ENCODE results near the gene NUP85.

The NUP85 gene

GRCh38 chr17:75208161-75208560, 2.7 kb downstream of the NUP85 start:
- H4K8ac ChIP-seq (ENCODE audit: low read length): no peak overlapping the region
- no peak overlapping the region for H3K9ac ChIP-seq (ENCODE audit: low read length)
- H3K36me3 ChIP-seq (ENCODE audit: control insufficient read depth in 1 of 2, insufficient read depth in 2 of 2, low read depth in 1 of 2, low read length in 2 of 2): peaks cover 20 to 38% of the 10 kb centered on the region in 2 experiments
- no peak overlapping the region for H3K4ac ChIP-seq (ENCODE audit: low read depth in 1 of 2, low read length in 2 of 2)
- no peak for DNase-seq
- H3K4me2 ChIP-seq (ENCODE audit: low read length, poor library complexity, severe bottlenecking): no peak overlapping the region
- no peak overlapping the region for H2BK15ac ChIP-seq (ENCODE audit: low read depth, poor library complexity, severe bottlenecking)
- no peak overlapping the region for H2AFZ ChIP-seq (ENCODE audit: low read depth, low read length)
- no peak overlapping the region for H3K27ac ChIP-seq (ENCODE audit: low read length, poor library complexity, severe bottlenecking)
- H2BK120ac ChIP-seq (ENCODE audit: low read depth, low read length): no peak overlapping the region
- no peak overlapping the region for H3K4me3 ChIP-seq (ENCODE audit: insufficient read depth in 1 of 2, low read depth in 1 of 2, low read length in 2 of 2)
- H3K9me3 ChIP-seq (ENCODE audit: control insufficient read depth, low read length): no peaks in the 10 kb centered on the region
- no peak overlapping the region for H3K14ac ChIP-seq (ENCODE audit: low read length in 2 of 2)
- H3K4me1 ChIP-seq (ENCODE audit: control insufficient read depth, insufficient read depth, low read depth, low read length): peaks cover 8% of the 10 kb centered on the region
- 97% methylated on average over 3 of the region's 9 CpGs for WGBS
- H2BK12ac ChIP-seq (ENCODE audit: low read length in 2 of 2): no peak overlapping the region
- H2BK5ac ChIP-seq (ENCODE audit: low read depth, low read length, poor library complexity, severe bottlenecking): no peak overlapping the region
- H3K23ac ChIP-seq (ENCODE audit: low read length in 2 of 2): no peak overlapping the region
- H3K18ac ChIP-seq (ENCODE audit: low read depth in 1 of 2, low read length in 2 of 2): no peak overlapping the region
- H3K79me1 ChIP-seq (replicated peaks; ENCODE audit: low read length, poor library complexity, severe bottlenecking): peaks cover 19% of the 10 kb centered on the region
- no peak overlapping the region for H2AK5ac ChIP-seq (ENCODE audit: low read length, severe bottlenecking)
- no peaks in the 10 kb centered on the region for H3K27me3 ChIP-seq (ENCODE audit: control insufficient read depth in 1 of 2, insufficient read depth in 1 of 2, low read length in 2 of 2)
- no peak overlapping the region for H4K91ac ChIP-seq (ENCODE audit: low read length)

DNA sequence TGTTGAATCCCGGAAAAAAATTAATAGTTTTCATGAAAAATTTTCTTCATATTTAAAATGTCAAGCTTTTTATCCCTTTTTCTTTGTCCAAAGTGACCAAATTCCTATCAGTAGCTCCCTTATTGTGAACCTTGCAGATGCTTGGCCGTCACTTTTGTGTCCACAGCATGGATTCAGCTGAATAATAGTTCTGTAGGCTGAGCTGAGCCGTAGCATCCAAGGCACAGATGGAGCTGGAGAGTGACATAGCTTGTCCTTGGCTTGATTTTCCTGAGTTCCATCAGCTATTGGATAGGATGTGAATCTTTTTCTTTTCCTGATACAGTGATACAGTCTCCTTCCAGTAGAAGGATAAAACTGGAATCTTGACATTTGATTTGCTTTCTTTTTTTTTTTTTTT, 3.6 kb downstream of the NUP85 start:
- DNase-seq: no peak
- H3K4me2 ChIP-seq (ENCODE audit: low read length, poor library complexity, severe bottlenecking): no peak overlapping the region
- peaks cover 8% of the 10 kb centered on the region for H3K4me1 ChIP-seq (ENCODE audit: control insufficient read depth, insufficient read depth, low read depth, low read length)
- H2BK12ac ChIP-seq (ENCODE audit: low read length in 2 of 2): no peak overlapping the region
- H3K4ac ChIP-seq (ENCODE audit: low read depth in 1 of 2, low read length in 2 of 2): no peak overlapping the region
- H2AK5ac ChIP-seq (ENCODE audit: low read length, severe bottlenecking): no peak overlapping the region
- H4K91ac ChIP-seq (ENCODE audit: low read length): no peak overlapping the region
- 96% methylated on average over 2 of the region's 3 CpGs for WGBS
- no peak overlapping the region for H2BK5ac ChIP-seq (ENCODE audit: low read depth, low read length, poor library complexity, severe bottlenecking)
- H3K79me1 ChIP-seq (replicated peaks; ENCODE audit: low read length, poor library complexity, severe bottlenecking): peaks cover 19% of the 10 kb centered on the region
- no peak overlapping the region for H3K23ac ChIP-seq (ENCODE audit: low read length in 2 of 2)
- H2AFZ ChIP-seq (ENCODE audit: low read depth, low read length): no peak overlapping the region
- no peak overlapping the region for H2BK120ac ChIP-seq (ENCODE audit: low read depth, low read length)
- H3K9ac ChIP-seq (ENCODE audit: low read length): no peak overlapping the region
- no peaks in the 10 kb centered on the region for H3K27me3 ChIP-seq (ENCODE audit: control insufficient read depth in 1 of 2, insufficient read depth in 1 of 2, low read length in 2 of 2)
- H3K14ac ChIP-seq (ENCODE audit: low read length in 2 of 2): no peak overlapping the region
- peaks cover 26 to 45% of the 10 kb centered on the region in 2 experiments for H3K36me3 ChIP-seq (ENCODE audit: control insufficient read depth in 1 of 2, insufficient read depth in 2 of 2, low read depth in 1 of 2, low read length in 2 of 2)
- no peak overlapping the region for H3K27ac ChIP-seq (ENCODE audit: low read length, poor library complexity, severe bottlenecking)
- H3K18ac ChIP-seq (ENCODE audit: low read depth in 1 of 2, low read length in 2 of 2): no peak overlapping the region
- H3K9me3 ChIP-seq (ENCODE audit: control insufficient read depth, low read length): no peaks in the 10 kb centered on the region
- H2BK15ac ChIP-seq (ENCODE audit: low read depth, poor library complexity, severe bottlenecking): no peak overlapping the region
- H3K4me3 ChIP-seq (ENCODE audit: insufficient read depth in 1 of 2, low read depth in 1 of 2, low read length in 2 of 2): no peak overlapping the region
- no peak overlapping the region for H4K8ac ChIP-seq (ENCODE audit: low read length)

- no peaks in the 10 kb centered on the region for H3K27me3 ChIP-seq (ENCODE audit: control insufficient read depth in 1 of 2, insufficient read depth in 1 of 2, low read length in 2 of 2)
- no peak overlapping the region for H3K23ac ChIP-seq (ENCODE audit: low read length in 2 of 2)
- H3K79me1 ChIP-seq (replicated peaks; ENCODE audit: low read length, poor library complexity, severe bottlenecking): peaks cover 28% of the 10 kb centered on the region
- no peak overlapping the region for H3K4me3 ChIP-seq (ENCODE audit: insufficient read depth in 1 of 2, low read depth in 1 of 2, low read length in 2 of 2)
- H2BK120ac ChIP-seq (ENCODE audit: low read depth, low read length): no peak overlapping the region
- H3K36me3 ChIP-seq (ENCODE audit: control insufficient read depth in 1 of 2, insufficient read depth in 2 of 2, low read depth in 1 of 2, low read length in 2 of 2): peaks cover 48 to 74% of the 10 kb centered on the region in 2 experiments
- no peak overlapping the region for H3K14ac ChIP-seq (ENCODE audit: low read length in 2 of 2)
- H2BK15ac ChIP-seq (ENCODE audit: low read depth, poor library complexity, severe bottlenecking): no peak overlapping the region
- H3K9me3 ChIP-seq (ENCODE audit: control insufficient read depth, low read length): no peaks in the 10 kb centered on the region
- H4K91ac ChIP-seq (ENCODE audit: low read length): no peak overlapping the region
- no peak overlapping the region for H2BK5ac ChIP-seq (ENCODE audit: low read depth, low read length, poor library complexity, severe bottlenecking)
- H3K27ac ChIP-seq (ENCODE audit: low read length, poor library complexity, severe bottlenecking): no peak overlapping the region
- no peak overlapping the region for H3K4ac ChIP-seq (ENCODE audit: low read depth in 1 of 2, low read length in 2 of 2)
- 97% methylated on average over 6 of the region's 6 CpGs for WGBS
- H3K4me2 ChIP-seq (ENCODE audit: low read length, poor library complexity, severe bottlenecking): no peak overlapping the region
- no peak overlapping the region for H4K8ac ChIP-seq (ENCODE audit: low read length)
- no peak for DNase-seq
- no peaks in the 10 kb centered on the region for H3K4me1 ChIP-seq (ENCODE audit: control insufficient read depth, insufficient read depth, low read depth, low read length)
- no peak overlapping the region for H3K18ac ChIP-seq (ENCODE audit: low read depth in 1 of 2, low read length in 2 of 2)
- no peak overlapping the region for H2AK5ac ChIP-seq (ENCODE audit: low read length, severe bottlenecking)
- no peak overlapping the region for H2BK12ac ChIP-seq (ENCODE audit: low read length in 2 of 2)
- H2AFZ ChIP-seq (ENCODE audit: low read depth, low read length): no peak overlapping the region
- H3K9ac ChIP-seq (ENCODE audit: low read length): no peak overlapping the region
These were observed 12.7 kb downstream of the NUP85 start for GRCh38 chr17:75218131-75218530.

DNA sequence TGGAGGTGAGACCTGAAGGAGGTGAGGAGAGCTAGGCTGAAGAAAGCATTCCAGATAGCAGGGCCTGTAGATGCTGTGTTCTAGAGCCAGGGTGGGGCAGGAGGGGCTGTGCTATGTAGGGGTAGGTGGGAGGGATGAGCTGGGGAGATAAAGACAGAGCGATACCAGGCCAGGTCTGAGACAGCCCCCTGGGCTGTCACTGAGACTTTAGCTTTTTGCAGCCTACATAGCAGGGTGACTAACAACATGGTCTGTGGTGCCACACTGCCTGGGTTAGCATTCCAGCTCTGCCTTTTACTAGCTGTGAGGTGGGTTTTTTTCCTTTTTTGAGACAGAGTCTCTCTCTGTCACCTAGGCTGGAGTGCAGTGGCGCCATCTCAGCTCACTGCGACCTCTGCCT, 14.3 kb downstream of the NUP85 start:
- H2BK15ac ChIP-seq (ENCODE audit: low read depth, poor library complexity, severe bottlenecking): no peak overlapping the region

More for the DNA sequence above, 14.3 kb downstream of the NUP85 start:
- no peak for DNase-seq
- no peaks in the 10 kb centered on the region for H3K4me1 ChIP-seq (ENCODE audit: control insufficient read depth, insufficient read depth, low read depth, low read length)
- WGBS: 100% methylated on average over 3 of the region's 3 CpGs
- H2BK5ac ChIP-seq (ENCODE audit: low read depth, low read length, poor library complexity, severe bottlenecking): no peak overlapping the region
- H3K27ac ChIP-seq (ENCODE audit: low read length, poor library complexity, severe bottlenecking): no peak overlapping the region
- H2AFZ ChIP-seq (ENCODE audit: low read depth, low read length): no peak overlapping the region
- no peak overlapping the region for H4K91ac ChIP-seq (ENCODE audit: low read length)
- H2AK5ac ChIP-seq (ENCODE audit: low read length, severe bottlenecking): no peak overlapping the region
- no peak overlapping the region for H2BK12ac ChIP-seq (ENCODE audit: low read length in 2 of 2)
- no peak overlapping the region for H3K4me2 ChIP-seq (ENCODE audit: low read length, poor library complexity, severe bottlenecking)
- H3K27me3 ChIP-seq (ENCODE audit: control insufficient read depth in 1 of 2, insufficient read depth in 1 of 2, low read length in 2 of 2): no peaks in the 10 kb centered on the region
- no peak overlapping the region for H3K14ac ChIP-seq (ENCODE audit: low read length in 2 of 2)
- no peaks in the 10 kb centered on the region for H3K9me3 ChIP-seq (ENCODE audit: control insufficient read depth, low read length)
- peaks cover 28% of the 10 kb centered on the region for H3K79me1 ChIP-seq (replicated peaks; ENCODE audit: low read length, poor library complexity, severe bottlenecking)
- no peak overlapping the region for H3K23ac ChIP-seq (ENCODE audit: low read length in 2 of 2)
- no peak overlapping the region for H3K9ac ChIP-seq (ENCODE audit: low read length)
- no peak overlapping the region for H3K4ac ChIP-seq (ENCODE audit: low read depth in 1 of 2, low read length in 2 of 2)
- no peak overlapping the region for H3K4me3 ChIP-seq (ENCODE audit: insufficient read depth in 1 of 2, low read depth in 1 of 2, low read length in 2 of 2)
- no peak overlapping the region for H4K8ac ChIP-seq (ENCODE audit: low read length)
- no peak overlapping the region for H2BK120ac ChIP-seq (ENCODE audit: low read depth, low read length)
- peaks cover 38 to 67% of the 10 kb centered on the region in 2 experiments for H3K36me3 ChIP-seq (ENCODE audit: control insufficient read depth in 1 of 2, insufficient read depth in 2 of 2, low read depth in 1 of 2, low read length in 2 of 2)
- H3K18ac ChIP-seq (ENCODE audit: low read depth in 1 of 2, low read length in 2 of 2): no peak overlapping the region

All from mesenchymal stem cell (in vitro differentiated cells and primary cell).